GM20000 (cell line): Measurements from ENCODE around the gene STON2.
"Not testable (repeated sequence)": the region's sequence is repeated elsewhere in the genome, so short reads cannot be mapped to it uniquely, and the experiment has no call there.

Experiments
- DNase-seq: peaks from one replicate; pipeline ENCODE4 v3.0.0; 2012; ENCODE audit warnings: low spot score
- CTCF ChIP-seq: IDR thresholded peaks from 2 replicates; pipeline ENCODE4 v1.5.1; 2012; ENCODE audit warnings: mild to moderate bottlenecking, control low read depth; ENCODE audit errors: extremely low read depth, missing control alignments

The STON2 gene

GRCh38 chr14:81382517-81383225, 17.5 kb downstream of the STON2 start:
- TF ChIP-seq CTCF, result no peak
- DNase-seq, result no peak

- DNase-seq, result not testable (repeated sequence)
Measured at GRCh38 chr14:81380009-81380408, 20.1 kb downstream of the STON2 start.

- no peak for DNase-seq
- TF ChIP-seq CTCF, result no peak
Measured at GRCh38 chr14:81371802-81372201, 28.3 kb downstream of the STON2 start.

GRCh38 chr14:81367563-81367962, 32.6 kb downstream of the STON2 start:
- no peak for DNase-seq
- TF ChIP-seq CTCF, result no peak

- TF ChIP-seq CTCF, result no peak
- no peak for DNase-seq
Measured at GRCh38 chr14:81366884-81367283, 33.2 kb downstream of the STON2 start.

GRCh38 chr14:81366214-81366613, 33.9 kb downstream of the STON2 start:
- no peak for DNase-seq
- no peak for TF ChIP-seq CTCF

GRCh38 chr14:81363746-81364378, 36.3 kb downstream of the STON2 start:
- no peak for DNase-seq
- TF ChIP-seq CTCF, result no peak
